ENCODE results near the gene PLB1.
A peak's percentile ranks its signal among the peaks of the same experiment; 100 is the strongest.

Gene PLB1, protein sequence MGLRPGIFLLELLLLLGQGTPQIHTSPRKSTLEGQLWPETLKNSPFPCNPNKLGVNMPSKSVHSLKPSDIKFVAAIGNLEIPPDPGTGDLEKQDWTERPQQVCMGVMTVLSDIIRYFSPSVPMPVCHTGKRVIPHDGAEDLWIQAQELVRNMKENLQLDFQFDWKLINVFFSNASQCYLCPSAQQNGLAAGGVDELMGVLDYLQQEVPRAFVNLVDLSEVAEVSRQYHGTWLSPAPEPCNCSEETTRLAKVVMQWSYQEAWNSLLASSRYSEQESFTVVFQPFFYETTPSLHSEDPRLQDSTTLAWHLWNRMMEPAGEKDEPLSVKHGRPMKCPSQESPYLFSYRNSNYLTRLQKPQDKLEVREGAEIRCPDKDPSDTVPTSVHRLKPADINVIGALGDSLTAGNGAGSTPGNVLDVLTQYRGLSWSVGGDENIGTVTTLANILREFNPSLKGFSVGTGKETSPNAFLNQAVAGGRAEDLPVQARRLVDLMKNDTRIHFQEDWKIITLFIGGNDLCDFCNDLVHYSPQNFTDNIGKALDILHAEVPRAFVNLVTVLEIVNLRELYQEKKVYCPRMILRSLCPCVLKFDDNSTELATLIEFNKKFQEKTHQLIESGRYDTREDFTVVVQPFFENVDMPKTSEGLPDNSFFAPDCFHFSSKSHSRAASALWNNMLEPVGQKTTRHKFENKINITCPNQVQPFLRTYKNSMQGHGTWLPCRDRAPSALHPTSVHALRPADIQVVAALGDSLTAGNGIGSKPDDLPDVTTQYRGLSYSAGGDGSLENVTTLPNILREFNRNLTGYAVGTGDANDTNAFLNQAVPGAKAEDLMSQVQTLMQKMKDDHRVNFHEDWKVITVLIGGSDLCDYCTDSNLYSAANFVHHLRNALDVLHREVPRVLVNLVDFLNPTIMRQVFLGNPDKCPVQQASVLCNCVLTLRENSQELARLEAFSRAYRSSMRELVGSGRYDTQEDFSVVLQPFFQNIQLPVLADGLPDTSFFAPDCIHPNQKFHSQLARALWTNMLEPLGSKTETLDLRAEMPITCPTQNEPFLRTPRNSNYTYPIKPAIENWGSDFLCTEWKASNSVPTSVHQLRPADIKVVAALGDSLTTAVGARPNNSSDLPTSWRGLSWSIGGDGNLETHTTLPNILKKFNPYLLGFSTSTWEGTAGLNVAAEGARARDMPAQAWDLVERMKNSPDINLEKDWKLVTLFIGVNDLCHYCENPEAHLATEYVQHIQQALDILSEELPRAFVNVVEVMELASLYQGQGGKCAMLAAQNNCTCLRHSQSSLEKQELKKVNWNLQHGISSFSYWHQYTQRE (N-terminal part only)

DNA sequence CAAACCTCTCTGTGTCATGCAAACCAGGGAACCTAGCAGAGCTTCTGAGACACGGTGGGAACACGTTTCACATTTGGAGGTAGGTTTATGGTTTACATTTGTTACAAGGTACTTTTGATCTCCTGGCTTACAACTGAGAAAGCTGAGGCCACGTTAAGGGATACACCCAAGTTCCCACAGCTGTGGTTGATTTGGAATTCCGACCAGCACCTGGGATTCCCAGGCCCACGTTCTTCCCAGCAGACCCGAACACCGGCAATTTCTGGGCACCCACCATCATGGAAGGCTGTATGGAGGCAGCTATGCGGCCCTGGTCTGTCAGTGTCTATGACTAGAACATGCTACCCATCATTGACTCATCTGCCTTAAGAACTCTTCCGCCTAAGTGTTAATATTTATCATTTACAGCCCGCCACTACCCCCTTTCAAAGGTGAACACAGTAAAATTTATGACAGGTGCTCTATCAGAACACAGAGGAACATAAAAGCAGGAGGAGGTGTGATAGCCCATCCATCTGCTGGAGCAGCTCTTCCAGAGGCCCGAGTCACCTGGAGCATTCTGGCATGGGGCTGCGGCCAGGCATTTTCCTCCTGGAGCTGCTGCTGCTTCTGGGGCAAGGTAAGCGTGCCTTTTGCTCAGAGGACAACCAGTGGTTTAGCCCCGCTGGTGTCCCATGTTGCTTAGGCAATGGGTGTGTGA lies at the start of gene PLB1:
TSS of gene PLB1 (plus strand) at position 510 of the 700 bp plus-strand sequence. CDS start at position 565, 55 bp downstream.
- DNase-seq (ENCODE audit: low spot score), result no peak
- no peak for FAIRE-seq

DNA sequence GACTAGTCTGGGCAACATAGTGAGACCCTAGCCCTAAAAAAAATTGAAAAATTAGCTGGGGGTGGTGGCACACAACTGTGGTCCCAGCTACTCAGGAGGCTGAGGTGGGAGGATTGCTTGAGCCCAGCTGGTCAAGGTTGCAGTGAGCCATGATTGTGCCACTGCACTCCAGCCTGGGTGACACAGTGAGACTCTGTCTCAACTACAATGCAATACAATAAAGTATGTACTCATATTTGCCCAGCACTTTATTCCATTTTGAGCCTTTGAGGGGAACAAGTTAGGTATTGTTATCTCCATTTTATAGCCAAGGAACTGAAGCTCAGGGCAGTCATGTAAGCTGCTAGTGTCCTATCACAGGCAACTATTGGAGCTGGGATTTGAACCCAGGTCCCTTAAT lies 49.3 kb upstream of the PLB1 start:
- no peak for FAIRE-seq
- DNase-seq (ENCODE audit: low spot score), result no peak

GRCh38 chr2:28447086-28447485 lies 48.8 kb upstream of the PLB1 start:
- DNase-seq (ENCODE audit: low spot score) (no peak), FAIRE-seq (no peak)

DNA sequence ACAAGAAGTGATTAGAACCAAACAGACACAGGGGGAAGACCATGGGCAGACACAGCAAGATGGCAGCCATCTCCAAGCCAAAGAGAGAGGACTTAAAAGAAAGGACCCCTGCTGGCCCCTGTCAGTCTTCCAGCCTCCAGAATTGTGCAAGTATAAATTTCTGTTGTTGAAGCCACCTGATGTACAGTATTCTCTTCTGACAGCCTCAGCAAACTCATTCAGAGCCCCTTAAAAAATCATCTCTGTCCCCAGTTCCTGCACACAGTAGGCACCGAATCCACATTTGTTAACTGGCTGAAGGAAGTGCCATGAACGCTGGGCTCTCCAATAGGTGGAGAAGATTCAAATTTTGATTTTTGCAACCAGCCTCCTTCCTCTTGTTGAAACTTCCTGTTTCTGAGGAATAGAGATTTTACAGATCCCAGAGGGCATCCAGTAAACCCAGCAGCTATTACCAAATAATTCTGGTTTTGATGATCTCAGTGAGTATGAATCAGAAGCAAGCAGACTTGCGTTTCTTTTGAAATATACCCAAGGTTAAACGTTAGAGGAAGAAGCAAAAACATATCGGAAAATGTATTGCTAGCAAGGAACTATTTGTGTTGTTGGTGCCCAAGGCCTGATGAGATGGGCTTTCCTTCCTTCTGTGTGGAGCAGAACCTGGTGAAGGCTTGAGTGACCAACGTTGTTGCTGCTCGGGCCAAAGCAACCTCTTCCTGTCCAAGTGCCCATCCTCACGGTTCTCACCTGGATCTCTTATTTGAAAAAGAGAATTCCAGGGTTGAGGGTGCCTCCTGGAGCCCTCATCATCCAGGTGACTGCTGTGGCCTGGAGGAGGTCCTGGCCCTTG lies 47.7 kb upstream of the PLB1 start:
- DNase-seq (ENCODE audit: low spot score) (no peak), FAIRE-seq (no peak)

GRCh38 chr2:28448793-28449100 lies 47.1 kb upstream of the PLB1 start:
- FAIRE-seq, result no peak
- no peak for DNase-seq (ENCODE audit: low spot score)

- FAIRE-seq, result no peak
- no peak for DNase-seq (ENCODE audit: low spot score)
Measured at GRCh38 chr2:28449126-28449487, 46.8 kb upstream of the PLB1 start.

DNA sequence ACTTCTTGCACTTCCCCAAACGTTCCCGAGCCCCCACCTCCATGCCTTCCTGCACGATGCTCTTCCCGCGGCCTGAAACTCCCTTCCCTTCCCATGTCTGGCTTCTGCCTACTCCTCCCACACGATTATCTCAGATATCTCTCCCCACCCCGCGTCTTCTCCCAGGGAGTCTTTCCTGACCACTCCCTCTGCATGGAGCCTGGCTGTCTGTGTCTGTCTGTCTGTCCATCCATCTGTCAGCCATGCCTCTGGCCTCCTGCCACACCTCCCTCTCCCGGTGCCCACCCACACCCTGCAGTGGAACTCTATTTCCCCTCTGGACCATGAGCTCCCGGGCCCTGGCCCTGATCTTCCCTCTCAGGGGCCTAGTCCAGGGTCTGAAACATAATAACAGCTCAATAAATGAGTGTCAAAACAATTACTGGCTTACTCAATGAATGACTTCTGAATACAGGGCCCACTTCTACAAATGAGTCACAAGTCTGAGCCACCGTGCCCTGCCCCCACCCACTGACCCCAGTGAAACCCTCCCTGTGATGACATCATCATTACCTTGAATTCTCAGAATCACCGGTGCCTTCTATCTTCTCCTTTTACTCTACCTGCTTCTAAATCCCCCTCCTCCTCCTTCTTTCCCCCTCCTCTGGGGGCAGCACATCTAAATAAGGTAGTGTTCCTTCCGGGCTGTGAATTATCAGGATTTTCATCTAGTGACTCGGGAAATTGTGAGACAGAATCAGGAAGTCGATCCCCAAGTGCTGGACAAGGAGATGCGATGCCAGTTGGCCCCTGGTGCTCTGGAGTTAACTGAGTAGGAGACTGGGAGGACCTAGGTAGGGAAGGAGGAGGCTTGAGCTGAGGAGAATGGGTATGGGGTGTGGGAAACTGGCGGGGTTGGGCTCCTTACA lies 46.1 kb upstream of the PLB1 start:
- peak; percentile 83 for FAIRE-seq

GRCh38 chr2:28450901-28451565 lies 44.8 kb upstream of the PLB1 start:
- DNase-seq (ENCODE audit: low spot score), result no peak
- FAIRE-seq, result no peak

More for the DNA sequence above, 46.1 kb upstream of the PLB1 start:
- peak; percentile 67 for DNase-seq (ENCODE audit: low spot score)

GRCh38 chr2:28451793-28452533 lies 43.9 kb upstream of the PLB1 start:
- FAIRE-seq (no peak), DNase-seq (ENCODE audit: low spot score) (no peak)

DNA sequence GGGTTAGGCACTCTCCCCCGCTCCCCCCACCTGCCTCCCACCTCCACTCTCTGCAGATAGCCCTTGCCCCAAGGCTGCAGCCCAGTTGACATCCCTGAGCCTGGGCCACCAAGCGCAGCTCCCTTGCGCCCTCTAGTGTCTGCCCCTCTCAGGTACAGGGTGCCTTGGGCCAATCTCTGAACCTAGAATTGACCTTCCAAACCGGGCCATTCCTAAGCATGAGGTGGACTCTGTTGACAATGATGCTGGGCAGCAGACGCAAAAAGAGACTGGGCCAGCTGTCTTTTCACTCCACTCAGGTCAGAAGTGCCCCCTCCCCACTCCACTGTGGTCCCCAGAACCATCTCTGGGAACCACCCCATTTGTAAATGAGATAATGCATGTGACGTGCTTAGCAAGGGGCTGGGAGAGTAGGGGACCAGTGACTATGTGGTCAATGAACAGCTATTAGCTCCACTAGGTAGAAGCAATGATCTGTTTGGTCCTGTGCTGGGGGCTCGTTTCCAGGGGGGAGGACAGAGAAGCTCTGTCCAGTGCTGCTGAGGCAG lies 43.3 kb upstream of the PLB1 start:
- peak; percentile 84 for DNase-seq (ENCODE audit: low spot score)
- FAIRE-seq, result peak; percentile 89

DNA sequence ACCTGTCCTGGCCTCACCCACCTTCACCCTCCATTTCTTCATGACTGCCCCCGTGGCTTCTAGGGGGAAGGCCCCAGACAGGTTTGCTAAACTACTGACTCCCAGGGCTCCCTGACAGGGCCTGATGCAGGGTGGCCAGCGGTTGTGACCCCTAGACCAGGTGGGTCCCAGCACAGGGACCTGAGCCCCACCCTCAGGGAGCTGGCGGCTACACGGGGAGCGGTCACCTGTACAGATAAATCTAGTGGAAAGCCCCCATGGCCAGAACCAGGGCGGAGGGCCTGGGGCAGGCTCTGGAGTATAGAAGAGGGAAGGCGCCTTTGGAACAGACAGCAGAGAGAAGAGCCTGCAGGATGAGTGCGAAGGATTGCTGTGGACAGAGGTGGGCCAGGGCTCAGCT lies 42.5 kb upstream of the PLB1 start:
- no peak for DNase-seq (ENCODE audit: low spot score)
- FAIRE-seq, result no peak

DNA sequence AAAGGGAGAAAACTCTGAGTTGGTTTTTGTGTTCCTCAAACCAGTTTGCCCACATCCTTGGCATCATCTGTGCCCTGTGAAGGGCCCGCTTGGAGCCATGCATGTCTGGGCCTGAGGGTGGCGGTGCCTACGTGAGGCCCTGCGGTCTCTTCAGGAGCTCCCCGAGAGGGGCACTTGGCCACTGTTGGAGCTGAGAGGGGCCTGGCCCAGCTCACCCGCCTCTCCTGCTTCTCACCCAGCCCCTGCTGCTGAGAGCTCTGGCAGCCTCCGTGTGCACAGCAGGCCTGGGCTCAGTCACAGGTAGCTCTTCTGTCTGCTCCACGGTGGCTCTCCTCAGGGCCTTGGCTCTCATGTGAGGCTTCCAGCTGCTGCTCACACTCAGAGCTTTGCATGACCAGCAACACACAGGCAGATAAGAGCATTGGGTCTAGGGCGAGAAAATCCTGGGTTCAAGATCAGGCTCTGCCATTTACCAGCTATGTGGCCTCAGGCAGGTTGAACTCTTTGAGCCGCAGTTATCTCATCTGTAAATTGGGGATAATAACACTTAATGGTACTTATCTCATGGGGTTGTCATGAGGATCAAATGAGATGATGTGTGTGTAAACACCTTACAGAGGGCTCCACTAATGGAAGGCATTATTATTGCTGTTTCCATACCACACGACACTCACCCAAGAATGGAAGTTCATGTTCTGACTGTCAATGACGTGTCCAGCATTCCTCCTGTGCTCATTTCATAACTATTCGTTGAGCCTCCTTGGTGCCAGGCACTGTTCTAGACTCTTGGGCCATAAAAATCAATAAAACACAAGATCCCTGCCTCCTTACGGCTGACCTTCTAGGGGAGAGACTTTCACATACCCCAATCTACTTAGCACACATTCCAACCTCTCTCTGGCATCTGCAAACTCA lies 41.6 kb upstream of the PLB1 start:
- DNase-seq (ENCODE audit: low spot score) (no peak), FAIRE-seq (peak; percentile 66)

DNA sequence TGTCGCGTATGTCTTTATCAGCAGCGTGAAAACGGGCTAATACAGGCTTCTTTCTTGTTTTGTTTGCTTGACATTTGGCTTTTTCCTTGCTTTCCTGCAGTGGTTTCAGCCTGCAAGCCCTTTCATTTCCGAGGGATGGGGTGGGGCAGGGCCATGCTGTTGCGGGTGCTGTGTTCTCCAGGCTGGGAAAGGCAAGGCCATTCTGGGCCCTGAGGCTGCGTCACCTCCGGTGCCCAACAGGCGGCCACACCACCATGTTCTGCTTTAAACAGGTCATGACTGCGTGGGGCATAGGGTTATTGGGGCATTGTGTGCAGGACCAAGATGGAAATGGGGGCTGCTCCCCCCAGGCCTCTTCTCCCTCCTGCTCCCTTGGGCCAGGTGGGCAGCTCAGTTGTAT lies 38.6 kb upstream of the PLB1 start:
- FAIRE-seq (no peak), DNase-seq (ENCODE audit: low spot score) (no peak)

DNA sequence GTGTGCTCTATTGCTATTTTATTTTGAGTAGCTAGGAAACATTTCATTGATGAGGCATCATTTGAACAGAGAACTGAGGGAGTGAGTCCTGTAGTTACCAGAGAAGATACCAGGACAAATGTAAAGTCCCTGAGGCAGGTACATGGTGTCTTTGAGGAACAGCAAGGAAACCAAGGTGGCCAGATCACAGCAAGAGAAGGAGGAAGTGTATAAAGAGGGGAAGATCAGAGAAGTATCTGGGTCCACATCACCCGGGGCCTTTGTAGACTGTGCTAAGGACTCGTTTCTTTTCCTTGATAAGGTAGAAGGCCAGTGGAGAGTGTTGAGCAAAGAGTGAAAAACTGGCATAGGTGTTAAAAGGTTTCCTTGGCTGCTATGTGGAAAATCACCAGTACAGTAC lies 34.8 kb upstream of the PLB1 start:
- FAIRE-seq, result no peak
- no peak for DNase-seq (ENCODE audit: low spot score)

DNA sequence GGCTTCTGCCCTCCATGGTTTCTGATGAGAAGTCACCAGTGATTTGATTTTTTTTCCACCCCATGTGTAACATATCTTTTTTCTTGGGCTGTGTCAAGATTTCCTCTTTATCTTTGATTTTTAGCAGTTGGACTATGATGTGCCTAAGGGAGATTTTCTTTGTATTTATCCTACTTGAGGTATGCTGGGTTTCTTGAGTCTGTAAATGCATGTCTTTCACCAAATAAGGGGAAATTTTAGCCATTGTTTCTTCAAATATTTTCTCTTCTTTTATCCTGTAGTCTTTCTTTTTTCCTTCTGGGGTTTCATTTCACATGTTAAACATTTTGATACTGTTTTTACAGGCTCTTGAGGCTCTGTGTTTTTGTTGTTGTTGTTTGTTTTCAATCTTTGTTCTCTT lies 33.7 kb upstream of the PLB1 start:
- DNase-seq (ENCODE audit: low spot score) (no peak), FAIRE-seq (no peak)

GRCh38 chr2:28463211-28463816 lies 32.5 kb upstream of the PLB1 start:
- FAIRE-seq (no peak), DNase-seq (ENCODE audit: low spot score) (no peak)

Data from urothelium cell line (cell line).